ENCODE data around the gene ARL6IP4. TPM values are rescaled to one million over a fixed set of nuclear protein-coding genes. Genes with fewer than 3 reads are reported as not detected.

ARL6IP4 gene
- total RNA-seq = 157 and 248 TPM in 2 replicates

GRCh38 chr12:122980183-122981035, at the start of gene ARL6IP4:
TSS of gene ARL6IP4 (plus strand) at chr12:122980681. CDS start at chr12:122981140, 459 bp downstream.

GRCh38 chr12:122965851-122966742, 14.4 kb upstream of the ARL6IP4 start, which contains the start of gene ABCB9:
TSS of gene ABCB9 (minus strand) at chr12:122966463. CDS start at chr12:122960235, 6,228 bp downstream.

GRCh38 chr12:122974892-122975789, 5.3 kb upstream of the ARL6IP4 start, which contains the start of gene OGFOD2:
TSS of gene OGFOD2 (plus strand) at chr12:122975244. CDS start at chr12:122975252, 8 bp downstream.

Other genes with a start within 250 kb of the ARL6IP4 start
- under 0.01 and 0.09 TPM in 2 replicates for gene HCAR1, start 249.8 kb upstream of the ARL6IP4 start, total RNA-seq
- gene DENR, start 227.9 kb upstream of the ARL6IP4 start, total RNA-seq = 25.6 and 29.1 TPM in 2 replicates
- gene CCDC62, start 206.1 kb upstream of the ARL6IP4 start, total RNA-seq = 0.43 and 1.1 TPM in 2 replicates
- gene HIP1R, start 145.2 kb upstream of the ARL6IP4 start, total RNA-seq = 8.0 and 10.7 TPM in 2 replicates
- gene VPS37B, start 84.6 kb upstream of the ARL6IP4 start, total RNA-seq = 5.1 and 5.9 TPM in 2 replicates
- gene ABCB9, start 14.2 kb upstream of the ARL6IP4 start, total RNA-seq = 5.3 and 7.4 TPM in 2 replicates
- gene OGFOD2, start 5.4 kb upstream of the ARL6IP4 start, total RNA-seq = 9.2 and 10.0 TPM in 2 replicates
- 3.5 and 4.6 TPM in 2 replicates for gene PITPNM2, start 170.4 kb downstream of the ARL6IP4 start, total RNA-seq